GM23248 (cell line): Measurements from ENCODE around the gene CCDC34. TPM values are rescaled to one million over a fixed set of nuclear protein-coding genes. Genes with fewer than 3 reads are reported as not detected.

Source experiments
- DNase-seq: peaks from one replicate; pipeline ENCODE4 v3.0.0-alpha.2; 2015
- H2AFZ ChIP-seq: fragments of 200-600 bp; sonication (generic); 2 replicates; pipeline ENCODE4 v1.6.1; 2016; ENCODE audit warnings: antibody characterized with exemption
- H3F3A ChIP-seq: fragments of 200-600 bp; sonication (generic); 2 replicates; pipeline ENCODE4 v1.6.1; 2016; ENCODE audit warnings: mild to moderate bottlenecking, antibody characterized with exemption, mixed run types; ENCODE audit not compliant: insufficient read depth
- H3K27ac ChIP-seq: fragments of 200-600 bp; sonication (generic); 2 replicates; pipeline ENCODE4 v1.5.1; 2016; ENCODE audit warnings: mild to moderate bottlenecking
- H3K27me3 ChIP-seq: fragments of 200-600 bp; sonication (generic); replicated peaks from 2 replicates; pipeline ENCODE4 v1.6.1; 2016; ENCODE audit warnings: mild to moderate bottlenecking; ENCODE audit not compliant: insufficient read depth
- H3K36me3 ChIP-seq: fragments of 200-600 bp; sonication (generic); 2 replicates; pipeline ENCODE4 v1.6.1; 2016; ENCODE audit warnings: low read depth, mild to moderate bottlenecking
- H3K4me1 ChIP-seq: fragments of 200-600 bp; sonication (generic); 2 replicates; pipeline ENCODE4 v1.6.1; 2016; ENCODE audit warnings: mild to moderate bottlenecking; ENCODE audit not compliant: insufficient read depth
- H3K4me2 ChIP-seq: fragments of 200-600 bp; sonication (generic); one replicate; pipeline ENCODE4 v1.6.1; 2016; ENCODE audit warnings: mild to moderate bottlenecking; ENCODE audit not compliant: unreplicated experiment
- H3K4me3 ChIP-seq: fragments of 200-600 bp; sonication (generic); 2 replicates; pipeline ENCODE4 v1.5.1; 2016; ENCODE audit warnings: mild to moderate bottlenecking
- H3K79me2 ChIP-seq: fragments of 200-600 bp; sonication (generic); 2 replicates; pipeline ENCODE4 v1.6.1; 2016; ENCODE audit warnings: mild to moderate bottlenecking; ENCODE audit not compliant: insufficient read depth
- H3K9ac ChIP-seq: fragments of 200-600 bp; sonication (generic); 2 replicates; pipeline ENCODE4 v1.6.1; 2016; ENCODE audit warnings: mild to moderate bottlenecking
- H3K9me2 ChIP-seq: fragments of 200-600 bp; sonication (generic); 2 replicates; pipeline ENCODE4 v1.6.1; 2016; ENCODE audit warnings: mixed run types, mild to moderate bottlenecking, moderate library complexity; ENCODE audit not compliant: insufficient read depth
- H3K9me3 ChIP-seq: fragments of 200-600 bp; sonication (generic); one replicate; pipeline ENCODE4 v1.6.1; 2017; ENCODE audit warnings: low read depth
- H4K20me1 ChIP-seq: fragments of 200-600 bp; sonication (generic); 2 replicates; pipeline ENCODE4 v1.6.0; 2016; ENCODE audit not compliant: insufficient read depth
- EZH2 ChIP-seq: fragments of 200-600 bp; sonication (generic); IDR thresholded peaks from 2 replicates; pipeline ENCODE4 v1.6.1; 2018; ENCODE audit warnings: antibody characterized with exemption, mild to moderate bottlenecking; ENCODE audit not compliant: insufficient read depth, poor library complexity, severe bottlenecking
- EZH2phosphoT487 ChIP-seq: fragments of 200-600 bp; sonication (generic); IDR thresholded peaks from 2 replicates; pipeline ENCODE4 v1.6.1; 2018; ENCODE audit warnings: antibody characterized with exemption, moderate library complexity, mild to moderate bottlenecking, low read depth; ENCODE audit not compliant: insufficient read depth
- WGBS, 2 experiments: methylation state at CpG; one replicate each; pipeline ENCODE4 v1.1.6; 2015 to 2017; ENCODE audit warnings: low lambda C conversion rate in 2 of 2, low coverage in 1 of 2; ENCODE audit errors: missing lambda C conversion rate in 2 of 2; 5-methylcytosine and 5-hydroxymethylcytosine counted together
- in situ Hi-C: fragments of 300-500 bp; cut with MboI; formaldehyde crosslinking; loops from 2 replicates; pipeline ENCODE4 v1.15.0; 2020
- polyA plus RNA-seq: library from polyadenylated mRNA; unstranded; fragments of >200 nt; fragmentation: Nextera tagmentation; extraction: Ambion mirVana; gene quantifications from 2 replicates; pipeline ENCODE4 v1.2.1, GENCODE V29; 2016
- total RNA-seq: library from RNA; depleted of rRNA; stranded (reverse); fragments of >200 nt; shearing (Covaris generic); gene quantifications from 2 replicates; pipeline ENCODE4 v1.2.3, GENCODE V29; 2014

Gene CCDC34
- total and polyA plus RNA-seq, 2 experiments from 2014 or later = 5.7 to 7.8 TPM

DNA sequence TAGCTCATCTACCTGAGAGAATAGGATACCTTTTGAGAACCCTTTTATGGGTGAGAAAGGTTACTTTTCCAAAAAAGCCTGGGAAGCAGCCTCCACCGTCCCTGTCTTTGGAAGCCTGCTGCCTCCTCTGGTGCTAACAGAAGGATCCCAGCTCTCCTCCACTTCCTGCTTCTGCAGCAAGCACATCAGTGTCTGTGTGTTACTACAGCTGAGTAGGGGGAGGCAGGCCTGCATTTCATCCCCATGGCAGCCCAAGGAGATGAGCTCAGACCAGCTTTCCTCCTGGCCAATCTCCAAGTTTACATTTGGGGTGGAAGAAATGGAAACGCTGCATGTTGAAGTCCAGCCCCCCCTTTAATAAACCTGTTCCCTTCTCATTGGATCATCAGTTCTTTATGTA lies 7.4 kb upstream of the CCDC34 start:
- peaks cover 64% of the 10 kb centered on the region for H3K36me3 ChIP-seq
- no peak for DNase-seq

DNA sequence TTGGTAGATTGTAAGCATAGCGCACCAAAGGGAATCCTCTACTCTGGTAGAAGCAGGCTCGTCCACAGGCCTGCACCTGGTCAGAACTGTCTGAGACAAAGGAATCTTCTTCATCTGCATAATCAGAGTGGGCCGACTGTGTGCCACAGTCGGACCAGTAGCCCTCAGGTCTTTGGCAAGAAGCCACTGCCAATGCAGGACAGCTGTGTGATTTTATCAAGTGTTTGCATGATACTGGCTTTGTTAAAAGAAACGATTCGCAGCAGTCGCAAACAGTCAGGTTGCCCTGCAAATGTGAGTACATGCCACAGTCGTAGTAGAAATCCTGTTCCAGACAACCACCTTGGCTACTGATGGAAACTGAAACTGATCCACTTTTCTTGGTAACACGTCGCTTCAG lies 4.9 kb upstream of the CCDC34 start:
- Histone ChIP-seq H3K36me3 (peaks cover 45% of the 10 kb centered on the region), H3F3A (peaks cover 4% of the 10 kb centered on the region; the same call in 1 of the 2 replicates), H3K9ac (no peak overlapping the region), H2AFZ (no peak overlapping the region), H3K4me3 (no peak overlapping the region), H3K27me3 (no peaks in the 10 kb centered on the region), H3K9me3 (no peaks in the 10 kb centered on the region), H3K4me2 (no peak overlapping the region), H4K20me1 (no peaks in the 10 kb centered on the region), H3K9me2 (no peaks in the 10 kb centered on the region), H3K4me1 (peaks cover 7% of the 10 kb centered on the region), H3K27ac (no peak overlapping the region), H3K79me2 (no peaks in the 10 kb centered on the region)
- in situ Hi-C loops = no loop called here
- TF ChIP-seq EZH2phosphoT487 (no peak), EZH2 (no peak)
- 78 to 83% methylated on average over 10 of the region's 10 CpGs for WGBS, 2 experiments
- no peak for DNase-seq

More for the DNA sequence above, 7.4 kb upstream of the CCDC34 start:
- in situ Hi-C loops = no loop called here
- no peaks in the 10 kb centered on the region for H4K20me1 ChIP-seq
- H3K9ac ChIP-seq = no peak overlapping the region
- no peaks in the 10 kb centered on the region for H3K79me2 ChIP-seq
- H3K9me2 ChIP-seq = no peaks in the 10 kb centered on the region
- WGBS, 2 experiments = 53 to 61% methylated on average over 2 of the region's 2 CpGs
- H3K4me1 ChIP-seq = no peaks in the 10 kb centered on the region
- no peak overlapping the region for H3K27ac ChIP-seq
- TF ChIP-seq EZH2 = no peak
- no peak for TF ChIP-seq EZH2phosphoT487
- H3K9me3 ChIP-seq = no peaks in the 10 kb centered on the region
- no peak overlapping the region for H3K4me3 ChIP-seq
- no peak overlapping the region for H3K4me2 ChIP-seq
- no peaks in the 10 kb centered on the region for H3K27me3 ChIP-seq
- H2AFZ ChIP-seq = no peak overlapping the region
- no peaks in the 10 kb centered on the region for H3F3A ChIP-seq

DNA sequence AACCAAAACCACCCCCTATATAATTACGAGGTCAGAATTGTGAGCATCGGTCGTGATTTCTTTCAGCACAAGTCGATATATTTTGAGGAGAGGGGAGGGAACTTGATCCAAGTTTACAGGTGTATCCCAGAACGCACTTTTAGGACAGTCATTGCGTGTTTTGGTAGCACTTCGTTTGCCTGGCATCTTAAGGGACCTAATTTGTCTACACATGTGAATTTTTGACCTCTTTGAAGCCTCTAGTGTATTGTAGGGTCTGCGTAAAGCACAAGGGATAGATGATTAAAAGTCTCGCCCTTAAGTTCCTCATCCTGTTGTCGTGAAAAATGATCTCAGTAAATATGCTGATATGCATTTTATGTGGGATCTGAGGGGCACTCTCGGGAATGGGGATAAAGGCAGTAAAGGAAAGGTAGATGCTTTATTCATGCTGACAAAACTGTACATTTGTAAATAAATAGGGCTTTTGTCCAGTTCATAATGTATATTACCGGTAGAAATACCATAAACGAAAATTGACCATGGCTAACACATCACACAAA lies 632 bp upstream of the CCDC34 start:
- no peaks in the 10 kb centered on the region for H3K27me3 ChIP-seq
- in situ Hi-C loops = no loop called here
- peak overlapping the region; percentile 98 for H3K4me2 ChIP-seq
- no peaks in the 10 kb centered on the region; the same call in 1 of the 2 replicates for H3K79me2 ChIP-seq
- peaks cover 16% of the 10 kb centered on the region; the same call in 1 of the 2 replicates for H3K36me3 ChIP-seq
- H3K4me3 ChIP-seq = peak overlapping the region; percentile 86
- H3K9me3 ChIP-seq = no peaks in the 10 kb centered on the region
- peaks cover 10% of the 10 kb centered on the region; the same call in 1 of the 2 replicates for H3F3A ChIP-seq
- H3K9me2 ChIP-seq = no peaks in the 10 kb centered on the region
- H2AFZ ChIP-seq = peak overlapping the region; percentile 94
- peak overlapping the region; percentile 48 for H3K27ac ChIP-seq
- DNase-seq = no peak
- WGBS, 2 experiments = 44 to 45% methylated on average over 13 of the region's 13 CpGs
- TF ChIP-seq EZH2phosphoT487 (no peak), EZH2 (no peak)
- H3K9ac ChIP-seq = peak overlapping the region; percentile 84
- H4K20me1 ChIP-seq = no peaks in the 10 kb centered on the region
- H3K4me1 ChIP-seq = peaks cover 17% of the 10 kb centered on the region

DNA sequence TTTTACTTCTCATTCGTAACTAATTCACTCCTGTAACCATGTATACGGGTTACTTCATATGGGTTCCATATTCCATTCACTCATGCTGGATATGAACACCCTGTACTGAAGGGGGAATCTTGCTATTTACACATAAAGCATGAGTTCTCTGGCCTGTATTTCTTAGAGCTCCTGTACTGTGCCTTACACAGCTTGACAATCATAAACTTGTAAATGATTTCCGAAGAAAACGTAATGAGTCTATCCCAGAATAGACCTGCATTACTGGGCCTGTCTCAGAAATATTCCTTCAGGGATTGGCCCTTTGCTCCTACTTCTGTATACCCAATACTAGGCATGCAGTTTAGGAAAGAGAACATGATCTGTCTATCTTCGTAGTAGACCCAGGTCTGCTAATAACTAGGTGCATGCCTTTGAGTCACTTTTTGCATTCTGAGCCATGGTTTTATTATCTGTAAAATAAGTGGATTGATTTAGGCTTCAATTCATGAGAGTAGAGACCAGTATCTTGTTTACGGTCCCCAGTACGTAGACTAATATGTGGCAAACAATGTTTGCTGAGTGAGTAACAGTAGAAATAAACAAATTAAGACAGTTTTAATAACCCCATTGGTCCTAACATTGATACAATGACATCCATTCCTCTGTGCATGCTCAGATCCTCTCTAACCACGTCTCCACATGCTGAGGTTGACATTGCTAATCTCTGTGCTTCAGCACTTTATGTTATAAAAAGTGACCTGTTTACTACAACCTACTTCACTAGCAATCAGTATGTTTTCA lies 1.2 kb downstream of the CCDC34 start:
- WGBS, 2 experiments = 23 to 26% methylated on average over 8 of the region's 8 CpGs
- peaks cover 17% of the 10 kb centered on the region for H3K4me1 ChIP-seq
- H4K20me1 ChIP-seq = no peaks in the 10 kb centered on the region
- peaks cover 2% of the 10 kb centered on the region; the same call in 1 of the 2 replicates for H3K36me3 ChIP-seq
- H3K4me2 ChIP-seq = peak overlapping the region; percentile 98
- peak overlapping the region; percentile 84 for H3K9ac ChIP-seq
- TF ChIP-seq EZH2phosphoT487 (no peak), EZH2 (no peak)
- no peaks in the 10 kb centered on the region; the same call in 1 of the 2 replicates for H3K79me2 ChIP-seq
- DNase-seq = peak; percentile 38
- H3K9me3 ChIP-seq = no peaks in the 10 kb centered on the region
- H3K27ac ChIP-seq = peak overlapping the region; percentile 48; the same call in 1 of the 2 replicates
- no peaks in the 10 kb centered on the region for H3K27me3 ChIP-seq
- in situ Hi-C loops = no loop called here
- H2AFZ ChIP-seq = peak overlapping the region; percentile 94
- H3F3A ChIP-seq = peaks cover 10% of the 10 kb centered on the region; the same call in 1 of the 2 replicates
- peak overlapping the region; percentile 86 for H3K4me3 ChIP-seq
- H3K9me2 ChIP-seq = no peaks in the 10 kb centered on the region
